Lower lobe of right lung (tissue), 2 donors: ENCODE data around the gene TRAPPC3. TPM values are rescaled to one million over a fixed set of nuclear protein-coding genes. Genes with fewer than 3 reads are reported as not detected.

ENCODE experiments used
- ATAC-seq, 2 donors: fragments of 200-7000 bp; cut with Tn5 transposase; one replicate each; pipeline ENCODE4 v1.9.1; 2020 to 2022; ENCODE audit warnings: mild to moderate bottlenecking in 2 of 2, moderate library complexity in 2 of 2
- DNase-seq: peaks from one replicate; pipeline ENCODE4 v3.0.0-alpha.2; 2020
- H3K27ac ChIP-seq: fragments of 200-600 bp; one replicate; pipeline ENCODE4 v1.8.0; 2022
- H3K27me3 ChIP-seq: fragments of 200-600 bp; one replicate; pipeline ENCODE4 v1.8.0; 2022; ENCODE audit warnings: low read depth
- H3K36me3 ChIP-seq: fragments of 200-600 bp; one replicate; pipeline ENCODE4 v1.8.0; 2022; ENCODE audit warnings: mild to moderate bottlenecking
- H3K4me1 ChIP-seq: fragments of 200-600 bp; one replicate; pipeline ENCODE4 v1.8.0; 2022
- H3K4me3 ChIP-seq: fragments of 200-600 bp; one replicate; pipeline ENCODE4 v1.8.0; 2022; ENCODE audit warnings: mild to moderate bottlenecking
- H3K9me3 ChIP-seq: fragments of 200-600 bp; one replicate; pipeline ENCODE4 v1.8.0; 2022
- intact Hi-C: fragments of 100-400 bp; cut with DNase I; formaldehyde crosslinking; loops from one replicate; pipeline ENCODE4 v1.11.0; 2022
- total RNA-seq: library from RNA; stranded (reverse); fragmentation: NEBNext Ultra II Directional; extraction: Animal tissue kit (Norgen Biotek cat#: 25700); gene quantifications from one replicate; pipeline ENCODE4 v1.2.1, GENCODE V29; 2021
- TF ChIP-seq, protein P1 (sequence below): fragments of 200-600 bp; IDR thresholded peaks from one replicate; pipeline ENCODE4 v1.8.0; 2022; ENCODE audit warnings: antibody characterized with exemption, mild to moderate bottlenecking
- donor health status: DM: no; HTN: yes; CAD: no; lungs with severe emphysema.

The TRAPPC3 gene
- total RNA-seq, 1 donor from 2014 or later: 60.3 TPM

DNA sequence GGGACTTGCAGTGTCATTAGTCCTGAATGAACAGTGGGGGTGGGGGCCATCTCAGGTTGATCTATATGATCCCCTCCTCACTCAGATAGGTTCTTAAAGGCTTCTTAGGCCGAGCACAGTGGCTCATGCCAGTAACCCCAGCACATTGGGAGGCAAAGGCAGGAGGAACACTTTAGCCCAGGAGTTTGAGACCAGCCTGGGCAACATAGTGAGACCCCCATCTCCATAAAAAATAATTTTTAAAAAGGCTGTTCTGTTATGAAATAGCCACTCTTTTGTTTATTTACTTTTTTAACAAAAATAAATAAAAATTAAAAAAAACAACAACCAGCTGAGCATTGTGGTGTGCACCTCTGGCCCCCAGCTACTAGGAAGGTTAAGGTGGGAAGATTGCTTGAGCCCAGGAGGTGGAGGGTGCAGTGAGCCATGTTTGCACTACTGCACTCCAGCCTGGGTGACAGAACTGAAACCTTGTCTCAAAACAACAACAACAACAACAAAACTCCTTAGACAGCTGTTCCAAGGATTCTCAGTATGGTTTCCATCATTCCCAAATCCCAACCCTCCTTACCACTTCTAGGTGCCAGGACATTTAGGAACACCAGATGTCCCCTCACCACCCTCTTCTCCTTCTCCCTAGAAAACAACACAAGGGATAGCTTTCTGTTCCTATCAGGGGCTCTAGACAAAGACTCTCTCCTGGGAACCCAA lies 2.0 kb upstream of the TRAPPC3 start:
- peak overlapping the region; percentile 98 for H3K27ac ChIP-seq
- H3K4me3 ChIP-seq: peak overlapping the region; percentile 37
- DNase-seq: no peak
- H3K36me3 ChIP-seq: no peaks in the 10 kb centered on the region
- no peaks in the 10 kb centered on the region for H3K27me3 ChIP-seq
- H3K4me1 ChIP-seq: peaks cover 66% of the 10 kb centered on the region
- intact Hi-C loops: no loop called here
- ATAC-seq: no peak
- H3K9me3 ChIP-seq: no peaks in the 10 kb centered on the region
- TF ChIP-seq, protein P1, sequence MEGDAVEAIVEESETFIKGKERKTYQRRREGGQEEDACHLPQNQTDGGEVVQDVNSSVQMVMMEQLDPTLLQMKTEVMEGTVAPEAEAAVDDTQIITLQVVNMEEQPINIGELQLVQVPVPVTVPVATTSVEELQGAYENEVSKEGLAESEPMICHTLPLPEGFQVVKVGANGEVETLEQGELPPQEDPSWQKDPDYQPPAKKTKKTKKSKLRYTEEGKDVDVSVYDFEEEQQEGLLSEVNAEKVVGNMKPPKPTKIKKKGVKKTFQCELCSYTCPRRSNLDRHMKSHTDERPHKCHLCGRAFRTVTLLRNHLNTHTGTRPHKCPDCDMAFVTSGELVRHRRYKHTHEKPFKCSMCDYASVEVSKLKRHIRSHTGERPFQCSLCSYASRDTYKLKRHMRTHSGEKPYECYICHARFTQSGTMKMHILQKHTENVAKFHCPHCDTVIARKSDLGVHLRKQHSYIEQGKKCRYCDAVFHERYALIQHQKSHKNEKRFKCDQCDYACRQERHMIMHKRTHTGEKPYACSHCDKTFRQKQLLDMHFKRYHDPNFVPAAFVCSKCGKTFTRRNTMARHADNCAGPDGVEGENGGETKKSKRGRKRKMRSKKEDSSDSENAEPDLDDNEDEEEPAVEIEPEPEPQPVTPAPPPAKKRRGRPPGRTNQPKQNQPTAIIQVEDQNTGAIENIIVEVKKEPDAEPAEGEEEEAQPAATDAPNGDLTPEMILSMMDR: no peak

DNA sequence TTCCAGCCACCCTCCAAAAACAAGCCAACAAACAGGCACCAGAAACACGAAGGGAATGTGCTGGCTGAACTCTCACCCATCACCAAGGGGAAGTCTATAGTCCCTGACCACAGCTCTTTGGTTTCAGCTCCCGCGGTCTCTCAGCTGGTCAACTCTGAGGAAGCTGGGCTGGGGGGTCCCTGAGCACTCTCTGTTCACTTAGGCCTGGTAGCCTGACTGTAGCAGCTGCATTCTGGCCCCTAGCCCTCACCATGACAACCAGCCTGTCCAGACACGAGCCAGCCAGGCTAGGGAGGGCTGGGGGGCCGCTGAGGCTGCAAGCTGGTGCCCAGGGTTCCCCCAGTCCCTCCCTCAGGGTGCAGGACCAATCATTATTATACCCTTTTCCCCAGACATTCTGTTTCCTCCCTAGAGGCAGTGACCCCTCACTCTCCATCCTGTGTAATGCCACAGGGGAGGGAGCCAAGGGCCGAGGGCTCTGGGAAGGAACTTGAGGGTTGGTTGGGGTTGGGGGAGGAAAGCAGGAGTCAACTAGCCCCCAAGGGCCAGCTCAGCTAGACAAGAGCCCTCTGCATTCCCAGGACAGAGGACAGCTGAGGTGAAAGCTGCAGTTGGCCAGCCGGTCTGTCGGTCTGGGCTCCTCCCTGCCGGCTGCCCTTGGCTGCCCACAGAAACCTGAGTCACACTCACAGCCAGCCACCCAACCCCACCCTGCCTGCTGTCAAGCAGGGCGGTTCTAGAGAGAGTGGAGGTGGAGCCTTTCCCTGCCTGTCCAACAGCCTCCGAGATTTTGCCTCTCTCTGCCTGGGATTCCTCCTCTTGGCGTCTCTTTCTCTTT lies 1.2 kb upstream of the TRAPPC3 start:
- peak overlapping the region; percentile 98 for H3K27ac ChIP-seq
- H3K9me3 ChIP-seq: no peaks in the 10 kb centered on the region
- intact Hi-C loops: no loop called here
- H3K4me1 ChIP-seq: peaks cover 66% of the 10 kb centered on the region
- peak overlapping the region; percentile 37 for H3K4me3 ChIP-seq
- no peaks in the 10 kb centered on the region for H3K27me3 ChIP-seq
- TF ChIP-seq, protein P1: no peak
- ATAC-seq (peak; percentile 86 to 88), DNase-seq (peak; percentile 95)
- no peaks in the 10 kb centered on the region for H3K36me3 ChIP-seq

DNA sequence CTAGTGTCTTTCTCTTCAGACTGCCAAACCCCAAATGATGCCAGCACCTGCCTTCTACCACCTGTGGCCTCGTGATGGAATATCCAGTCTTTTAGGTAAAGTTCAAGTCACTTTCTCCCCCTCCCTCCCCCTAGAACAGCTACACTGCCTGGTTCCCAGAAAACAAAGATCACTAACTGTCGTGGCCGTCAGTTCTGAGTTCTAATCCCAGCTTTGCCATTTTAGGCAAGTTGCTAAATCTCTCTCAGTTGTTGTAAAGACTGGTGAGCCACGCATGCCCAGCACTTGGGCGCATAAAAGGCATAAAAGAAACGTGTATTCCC lies 648 bp upstream of the TRAPPC3 start:
- intact Hi-C loops: no loop called here
- peaks cover 62% of the 10 kb centered on the region for H3K4me1 ChIP-seq
- no peaks in the 10 kb centered on the region for H3K9me3 ChIP-seq
- no peak for DNase-seq
- H3K27me3 ChIP-seq: no peaks in the 10 kb centered on the region
- no peaks in the 10 kb centered on the region for H3K36me3 ChIP-seq
- TF ChIP-seq, protein P1: no peak
- ATAC-seq: no peak
- peak overlapping the region; percentile 98 for H3K27ac ChIP-seq
- peak overlapping the region; percentile 37 for H3K4me3 ChIP-seq

DNA sequence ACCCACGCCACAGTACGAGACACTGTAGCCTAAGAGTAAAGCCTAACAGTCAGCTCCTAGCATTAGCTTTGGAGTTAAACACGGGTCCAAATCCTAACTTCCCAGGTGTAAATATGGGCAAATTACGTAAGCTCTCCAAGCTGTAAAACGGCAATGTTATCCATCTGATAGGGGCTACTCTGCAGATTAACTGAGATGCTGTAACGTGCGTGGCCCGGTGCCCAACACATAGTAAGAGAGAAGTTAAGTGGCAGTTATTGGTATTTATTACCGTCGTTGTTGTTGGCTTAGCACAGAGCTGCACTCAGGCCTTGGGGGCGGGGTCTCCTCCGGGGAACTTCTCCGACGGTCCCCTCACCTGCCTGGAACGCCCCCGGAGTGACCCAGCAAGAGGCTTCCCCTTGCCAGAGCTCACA lies 457 bp downstream of the TRAPPC3 start:
- Histone ChIP-seq H3K27ac (peak overlapping the region; percentile 98), H3K27me3 (no peaks in the 10 kb centered on the region), H3K4me3 (peak overlapping the region; percentile 85), H3K36me3 (no peaks in the 10 kb centered on the region), H3K4me1 (peaks cover 63% of the 10 kb centered on the region), H3K9me3 (no peaks in the 10 kb centered on the region)
- ATAC-seq (no peak), DNase-seq (no peak)
- TF ChIP-seq, protein P1: no peak
- intact Hi-C loops: no loop called here

DNA sequence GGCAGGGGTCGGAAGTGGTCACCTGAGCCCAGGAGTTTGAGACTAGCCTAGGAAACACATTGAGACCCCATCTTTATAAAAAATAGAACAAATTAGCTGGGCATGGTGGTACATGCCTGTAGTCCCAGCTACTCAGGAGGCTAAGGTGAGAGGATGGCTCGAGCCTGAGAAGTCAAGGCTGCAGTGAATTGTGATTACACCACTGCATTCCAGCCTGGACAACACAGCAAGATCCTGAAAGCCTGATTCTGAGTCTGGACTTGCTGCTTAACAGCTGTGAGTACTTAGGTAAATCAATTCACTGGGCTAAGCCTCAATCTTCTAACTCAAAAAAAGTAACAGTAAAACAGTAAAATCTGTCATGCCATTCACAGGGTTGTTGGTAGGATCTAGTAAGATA lies 4.9 kb downstream of the TRAPPC3 start:
- Histone ChIP-seq H3K9me3 (no peaks in the 10 kb centered on the region), H3K4me3 (no peak overlapping the region), H3K4me1 (peaks cover 39% of the 10 kb centered on the region), H3K36me3 (peaks cover 7% of the 10 kb centered on the region), H3K27ac (no peak overlapping the region), H3K27me3 (no peaks in the 10 kb centered on the region)
- no peak for ATAC-seq
- TF ChIP-seq, protein P1: no peak
- intact Hi-C loops: no loop called here
- no peak for DNase-seq
